GM19395 (cell line): ENCODE results near the gene GCNT2.
"Not testable (repeated sequence)": the region's sequence is repeated elsewhere in the genome, so short reads cannot be mapped to it uniquely, and the experiment has no call there.

Experiments
- ATAC-seq: cut with Tn5 transposase; IDR thresholded peaks from one replicate; pipeline ENCODE4 v1.9.1; 2021; ENCODE audit warnings: mild to moderate bottlenecking, moderate library complexity; ENCODE audit not compliant: unreplicated experiment

The GCNT2 gene

DNA sequence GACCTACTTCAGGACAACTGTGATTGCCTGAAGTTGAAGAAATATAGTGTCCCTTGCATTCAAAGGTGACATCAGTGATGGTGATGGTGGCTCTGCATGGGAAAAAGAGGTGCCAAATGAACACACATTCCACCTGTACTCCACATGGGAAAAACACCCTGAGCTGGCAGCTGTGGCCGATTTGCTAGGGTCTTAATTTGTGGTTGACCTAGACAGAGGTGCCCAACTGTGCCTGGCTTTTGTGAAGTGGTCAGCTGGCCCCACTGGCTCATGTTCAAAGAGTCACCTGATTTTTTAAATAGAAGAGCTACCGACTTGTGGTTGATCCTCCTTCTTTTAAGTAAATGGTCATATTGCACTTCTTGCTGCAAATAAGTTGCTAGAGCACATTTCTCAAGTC, 7.6 kb upstream of the GCNT2 start:
- ATAC-seq: no peak

DNA sequence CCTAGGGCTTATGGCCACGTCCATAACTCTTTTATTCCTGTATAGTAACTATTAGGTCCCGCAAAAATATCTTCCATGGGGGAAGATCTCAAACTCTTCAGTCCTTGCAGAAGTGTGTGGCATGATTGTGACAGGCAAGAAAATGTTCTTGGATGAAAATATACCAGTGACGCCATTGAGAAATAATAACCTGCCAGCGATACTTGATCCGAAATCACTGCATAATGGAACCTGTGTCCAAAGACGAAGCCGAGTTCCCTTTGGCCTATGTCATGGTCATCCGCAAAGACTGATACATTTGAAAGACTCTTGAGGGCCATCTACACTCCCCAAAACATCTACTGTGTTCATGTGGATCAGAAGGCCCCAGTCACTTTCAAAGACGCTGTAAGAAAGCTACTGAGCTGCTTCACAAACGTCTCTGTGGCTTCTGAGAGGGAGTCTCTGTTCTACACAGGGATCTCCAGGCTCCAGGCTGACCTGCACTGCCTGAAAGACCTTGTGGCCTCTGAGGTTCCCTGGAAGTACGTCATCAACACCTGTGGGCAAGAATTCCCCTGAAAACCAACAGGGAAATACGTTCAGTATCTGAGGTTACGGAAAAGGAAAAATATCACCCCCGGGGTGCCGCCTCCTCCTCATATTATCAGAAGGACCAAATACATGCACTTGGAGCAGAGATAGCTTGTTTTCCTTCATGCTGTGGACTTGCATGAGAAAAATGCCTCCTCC, 6.9 kb upstream of the GCNT2 start:
- no peak for ATAC-seq

DNA sequence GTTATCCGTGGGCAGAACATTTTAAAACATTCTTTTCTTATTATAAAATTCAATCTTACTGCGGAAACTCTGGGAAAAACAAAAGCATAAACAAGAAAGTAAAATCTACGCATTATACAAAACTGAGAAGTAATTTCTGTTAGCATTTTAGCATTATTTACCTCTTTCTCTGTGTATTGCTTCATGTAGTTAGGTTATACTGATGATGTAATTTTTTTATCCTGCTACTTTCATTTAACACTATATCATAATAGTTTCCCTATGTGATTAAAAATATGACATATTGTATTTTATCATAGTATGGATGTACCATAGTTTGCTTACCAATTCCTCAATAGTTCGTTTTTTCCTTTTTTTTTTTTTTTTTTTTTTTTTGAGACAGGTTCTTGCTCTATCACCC, 4.2 kb upstream of the GCNT2 start:
- no peak for ATAC-seq

DNA sequence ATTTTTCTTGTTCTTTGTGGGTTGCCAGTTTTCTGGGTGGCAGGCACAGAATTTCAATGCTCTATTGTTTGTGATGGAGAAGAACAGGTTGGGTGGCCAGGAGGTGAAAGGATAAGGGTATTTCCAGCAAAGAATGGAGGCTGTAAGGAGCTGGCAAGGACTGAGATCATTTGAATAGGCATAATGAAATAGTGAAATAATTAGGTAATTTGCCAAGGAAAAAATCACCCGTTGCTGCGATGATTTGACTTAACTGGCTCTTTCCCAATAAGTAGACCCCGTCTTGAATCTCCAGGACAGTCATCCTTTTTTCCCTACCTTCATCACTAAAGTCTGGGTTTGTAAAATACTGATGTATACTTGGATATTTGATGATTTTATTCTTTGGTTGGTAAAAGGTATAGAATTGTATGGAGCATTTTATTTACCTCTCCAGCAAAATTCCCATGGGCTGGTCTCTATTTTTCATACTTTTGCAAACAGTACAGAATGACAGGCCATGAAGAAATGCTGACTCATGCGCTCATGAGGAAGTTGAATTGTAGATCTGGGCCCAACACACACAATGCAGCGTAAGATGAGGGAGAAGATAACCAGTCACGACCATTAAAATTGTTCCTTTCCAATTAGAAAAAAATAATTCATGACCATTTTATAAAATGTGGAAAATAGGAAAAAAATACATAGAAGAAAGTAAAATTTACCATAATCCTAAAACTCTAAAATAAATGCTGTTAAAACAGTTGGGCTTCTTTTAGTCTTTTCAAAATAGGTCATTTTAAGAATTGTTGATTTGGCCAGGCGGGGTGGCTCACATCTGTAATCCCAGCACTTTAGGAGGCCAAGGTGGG, 2.4 kb upstream of the GCNT2 start:
- no peak for ATAC-seq

DNA sequence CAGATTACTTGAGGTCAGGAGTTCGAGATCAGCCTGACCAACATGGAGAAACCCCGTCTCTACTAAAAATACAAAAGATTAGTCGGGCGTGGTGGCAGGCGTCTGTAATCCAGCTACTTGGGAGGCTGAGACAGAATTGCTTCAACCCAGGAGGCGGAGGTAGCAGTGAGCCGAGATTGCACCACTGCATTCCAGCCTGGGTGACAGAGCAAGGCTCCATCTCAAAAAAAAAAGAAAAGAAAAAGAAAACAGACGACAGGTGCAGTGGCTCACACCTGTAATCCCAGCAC, 1.8 kb upstream of the GCNT2 start:
- ATAC-seq: not testable (repeated sequence)

DNA sequence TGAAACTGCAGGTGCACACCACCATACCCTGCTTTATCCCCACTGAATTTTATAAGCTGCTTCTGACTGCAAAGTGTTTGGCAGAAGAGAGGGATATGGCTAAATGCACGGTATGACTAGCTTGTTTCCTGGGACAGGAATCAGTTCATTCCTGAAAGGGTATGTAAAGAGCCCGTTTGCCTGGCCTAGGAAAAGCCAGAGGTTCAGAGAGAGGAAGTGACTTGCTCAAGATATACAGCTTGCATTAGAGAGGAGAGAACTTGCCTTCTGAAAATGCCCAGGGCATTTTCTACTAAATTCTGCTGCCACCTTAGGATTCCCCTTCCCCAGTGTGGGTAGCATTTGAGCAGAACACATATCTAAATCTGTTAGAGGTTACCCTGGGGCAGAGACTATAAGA, 683 bp upstream of the GCNT2 start:
- peak; percentile 24 for ATAC-seq

DNA sequence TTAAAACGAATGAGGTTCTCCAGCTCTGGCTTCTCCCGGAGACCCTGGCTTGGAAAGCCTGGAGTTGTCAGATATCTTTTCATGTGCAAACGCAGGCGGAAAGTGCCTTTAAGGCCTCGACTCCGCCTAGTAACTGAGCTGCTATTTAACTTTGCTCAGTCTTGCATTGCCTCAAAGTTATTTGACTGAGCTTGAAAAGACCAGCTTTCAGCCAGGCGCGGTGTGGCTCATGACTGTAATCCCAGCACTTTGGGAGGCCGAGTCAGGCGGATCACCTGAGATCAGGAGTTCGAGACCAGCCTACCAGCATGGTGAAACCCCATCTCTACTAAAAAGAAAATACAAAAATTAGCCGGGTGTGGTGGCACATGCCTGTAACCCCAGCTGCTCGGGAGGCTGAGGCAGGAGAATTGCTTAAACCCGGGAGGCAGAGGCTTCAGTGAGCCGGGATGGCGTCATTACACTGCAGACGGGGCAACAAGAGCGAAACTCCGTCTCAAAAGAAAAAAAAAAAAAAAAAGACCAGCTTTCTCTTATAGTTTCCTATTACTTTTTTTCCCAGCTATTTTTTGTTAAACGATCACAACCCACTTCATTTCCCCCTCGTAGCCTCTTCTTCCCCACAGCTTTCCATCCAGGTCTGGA, 1.9 kb downstream of the GCNT2 start:
- ATAC-seq: no peak

DNA sequence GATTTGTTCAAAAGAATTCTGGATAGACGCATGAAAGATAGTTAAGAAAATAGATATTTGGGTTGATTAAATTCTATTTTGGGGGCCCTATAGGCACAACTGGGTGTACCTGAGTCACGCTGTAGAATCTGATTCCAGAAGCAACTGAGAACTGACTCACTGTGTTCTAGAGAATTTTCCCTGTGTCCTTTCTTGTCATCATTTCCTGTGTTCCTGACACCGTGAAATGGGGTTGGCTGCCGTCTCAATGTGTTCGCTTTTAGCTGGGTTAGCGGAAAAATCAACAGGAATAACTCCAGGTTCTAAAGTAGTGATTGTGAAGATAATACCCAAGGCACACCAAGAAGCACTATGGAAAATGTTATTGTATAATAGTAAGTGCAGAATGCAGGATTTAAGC, 5.0 kb downstream of the GCNT2 start:
- no peak for ATAC-seq

DNA sequence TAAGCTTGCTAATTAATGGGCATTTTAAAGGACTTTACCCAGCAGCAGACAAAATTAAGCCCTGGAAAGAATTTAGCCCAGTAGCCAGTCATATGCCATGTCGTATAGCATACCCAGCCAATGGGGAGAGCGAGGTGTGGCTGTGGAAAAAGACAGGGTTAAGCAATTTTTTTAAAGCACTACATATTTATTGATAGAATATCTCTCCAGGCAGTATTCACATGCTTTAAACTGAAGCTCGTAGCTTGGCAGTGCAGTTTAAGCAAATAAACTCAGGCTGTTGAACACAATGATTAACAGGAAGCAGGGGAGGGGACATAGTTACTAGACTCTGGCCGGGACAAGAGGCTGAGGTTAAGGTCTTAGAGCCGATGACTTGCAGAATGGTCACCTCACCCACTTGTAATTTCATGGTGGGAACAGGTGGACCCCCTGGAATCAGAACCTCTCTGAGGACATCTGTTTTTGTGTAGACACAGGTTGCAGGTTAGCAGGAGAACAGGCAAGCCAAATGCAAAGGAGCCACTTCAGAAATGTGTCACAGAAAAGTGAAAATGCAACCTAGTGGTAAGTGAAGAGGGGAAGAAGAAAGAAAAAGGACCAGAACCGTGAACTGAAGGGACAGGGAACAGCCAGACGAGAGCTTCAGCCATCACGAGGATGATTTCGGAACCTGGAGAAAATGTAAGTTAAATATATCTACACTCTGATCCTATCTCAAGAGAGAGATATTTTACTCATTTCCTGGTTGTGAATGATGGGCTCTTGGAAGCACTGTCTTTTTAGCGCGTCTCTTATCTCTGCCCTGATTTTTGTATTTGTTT, 7.2 kb downstream of the GCNT2 start:
- ATAC-seq: peak; percentile 63

DNA sequence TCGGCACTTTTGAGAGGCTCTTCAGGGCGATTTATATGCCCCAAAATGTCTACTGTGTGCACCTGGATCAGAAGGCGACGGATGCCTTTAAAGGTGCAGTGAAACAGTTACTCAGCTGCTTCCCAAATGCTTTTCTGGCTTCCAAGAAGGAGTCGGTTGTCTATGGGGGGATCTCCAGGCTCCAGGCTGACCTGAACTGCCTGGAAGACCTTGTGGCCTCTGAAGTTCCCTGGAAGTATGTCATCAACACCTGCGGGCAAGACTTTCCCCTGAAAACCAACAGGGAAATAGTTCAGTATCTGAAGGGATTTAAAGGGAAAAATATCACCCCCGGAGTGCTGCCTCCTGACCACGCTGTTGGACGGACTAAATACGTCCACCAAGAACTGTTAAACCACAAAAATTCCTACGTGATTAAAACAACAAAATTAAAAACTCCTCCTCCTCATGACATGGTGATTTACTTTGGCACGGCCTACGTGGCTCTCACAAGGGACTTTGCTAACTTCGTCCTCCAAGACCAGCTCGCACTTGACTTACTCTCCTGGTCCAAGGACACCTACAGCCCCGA, 8.2 kb downstream of the GCNT2 start:
- ATAC-seq: no peak

DNA sequence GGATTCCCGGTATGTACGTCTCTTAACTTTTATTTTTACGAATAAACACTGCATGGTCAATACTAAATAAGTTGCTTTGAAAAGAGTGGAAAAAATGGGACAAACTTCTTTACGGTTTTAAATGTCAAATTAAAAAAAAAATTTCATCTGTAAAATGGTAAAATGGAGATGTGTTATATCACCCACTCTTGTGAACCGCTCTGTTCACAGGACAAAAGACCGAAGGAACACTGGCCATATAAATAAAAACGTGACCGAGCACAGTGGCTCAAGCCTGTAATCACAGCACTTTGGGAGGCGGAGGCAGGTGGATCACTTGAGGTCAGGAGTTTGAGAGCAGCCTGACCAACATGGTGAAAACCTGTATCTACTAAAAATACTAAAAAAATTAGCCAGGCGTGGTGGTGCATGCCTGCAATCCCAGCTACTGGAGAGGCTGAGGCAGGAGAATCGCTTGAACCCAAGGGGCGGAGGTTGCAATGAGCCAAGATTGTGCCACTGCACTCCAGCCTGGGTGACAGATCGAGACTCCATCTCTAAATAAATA, 8.8 kb downstream of the GCNT2 start:
- ATAC-seq: not testable (repeated sequence)

DNA sequence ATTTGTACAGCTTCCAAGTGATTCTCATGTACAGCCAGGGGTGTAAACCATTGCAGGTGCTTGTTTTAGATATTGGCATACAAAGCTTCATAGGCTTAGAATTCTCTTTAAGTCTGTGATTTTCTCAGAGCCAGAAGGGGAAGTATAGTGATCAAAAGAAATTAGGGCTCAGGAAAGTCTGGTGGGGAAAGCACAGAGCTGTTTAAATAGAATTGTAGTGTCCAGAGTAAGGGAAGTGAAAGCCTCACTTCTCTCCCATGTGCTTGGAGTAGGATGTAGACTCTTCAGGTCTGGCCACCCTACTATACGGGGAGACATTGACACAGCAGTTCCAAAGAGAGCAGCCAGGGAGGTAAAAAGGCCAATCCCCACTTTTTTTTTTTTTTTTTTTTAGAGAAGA, 10.4 kb downstream of the GCNT2 start:
- ATAC-seq: no peak

DNA sequence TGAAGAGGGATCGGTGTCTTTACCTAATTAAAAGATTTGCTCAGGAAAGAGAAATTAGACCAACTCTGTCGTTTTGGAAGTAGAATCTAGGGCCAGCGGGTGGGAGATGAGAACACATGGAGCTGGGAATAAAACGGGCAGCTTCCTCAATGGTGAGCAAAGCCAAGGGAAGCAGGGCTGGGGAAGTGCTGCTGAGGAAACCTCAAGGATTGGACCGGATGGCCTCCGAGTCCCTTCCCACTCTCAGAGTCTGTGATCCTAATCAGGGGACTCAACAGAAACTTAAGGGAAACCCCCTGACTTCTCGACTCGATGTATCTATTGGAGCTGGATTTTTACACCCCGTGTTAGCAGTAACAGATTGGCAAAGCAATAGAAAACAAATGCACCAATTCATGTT, 10.8 kb downstream of the GCNT2 start:
- no peak for ATAC-seq

DNA sequence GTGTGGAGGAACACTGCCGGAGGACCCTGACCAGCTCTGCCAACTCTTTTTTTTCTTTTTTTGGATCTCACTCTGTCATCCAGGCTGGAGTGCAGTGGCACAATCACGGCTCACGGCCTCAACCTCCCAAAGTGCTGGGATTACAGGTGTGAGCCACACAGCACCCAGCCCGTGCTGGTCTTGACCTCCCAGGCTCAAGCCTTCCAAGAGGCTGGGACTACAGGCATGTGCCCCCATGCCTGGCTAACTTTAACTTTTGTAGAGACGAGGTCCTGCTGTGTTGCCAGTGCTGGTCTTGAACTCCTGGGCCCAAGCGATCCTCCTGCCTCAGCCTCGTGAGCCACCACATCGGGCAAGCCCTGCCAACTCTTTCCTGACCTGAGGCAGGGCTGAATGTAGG, 11.2 kb downstream of the GCNT2 start:
- no peak for ATAC-seq

DNA sequence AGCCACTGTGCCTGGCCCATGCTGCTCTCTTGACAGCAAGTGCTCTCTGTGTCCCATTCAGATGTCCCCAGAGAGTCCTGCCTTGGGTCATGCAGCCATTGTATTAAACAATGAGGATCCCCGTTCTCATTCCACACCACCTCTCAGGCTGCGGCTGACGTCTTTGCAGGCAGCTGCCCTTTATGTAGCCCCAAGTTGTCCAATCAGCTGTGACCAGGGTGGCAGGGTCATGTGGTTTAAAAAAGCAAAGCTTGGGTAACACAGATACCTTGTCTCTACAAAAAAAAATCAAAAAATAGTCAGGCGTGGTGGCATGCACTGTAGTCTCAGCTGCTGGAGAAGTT, 13.2 kb downstream of the GCNT2 start:
- peak; percentile 9 for ATAC-seq

DNA sequence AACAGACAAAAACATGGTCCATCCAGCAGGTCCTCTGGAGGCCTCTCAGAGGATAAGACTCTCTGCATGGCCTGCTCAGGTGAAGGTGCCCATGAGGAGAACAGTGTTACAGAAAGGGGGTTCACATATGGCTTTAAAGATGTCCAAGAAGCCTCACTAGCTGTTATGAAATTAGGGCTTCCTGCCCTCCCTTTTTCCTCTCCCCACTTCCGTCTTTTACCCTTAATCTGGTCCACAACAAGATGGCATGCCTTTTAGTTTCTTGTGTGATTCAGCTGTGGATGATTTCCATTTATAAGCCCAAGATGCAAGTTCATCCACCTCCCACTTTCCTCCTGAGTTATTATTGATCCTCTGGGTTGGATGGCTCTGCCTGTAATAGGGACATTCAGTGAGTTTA, 14.0 kb downstream of the GCNT2 start:
- no peak for ATAC-seq

DNA sequence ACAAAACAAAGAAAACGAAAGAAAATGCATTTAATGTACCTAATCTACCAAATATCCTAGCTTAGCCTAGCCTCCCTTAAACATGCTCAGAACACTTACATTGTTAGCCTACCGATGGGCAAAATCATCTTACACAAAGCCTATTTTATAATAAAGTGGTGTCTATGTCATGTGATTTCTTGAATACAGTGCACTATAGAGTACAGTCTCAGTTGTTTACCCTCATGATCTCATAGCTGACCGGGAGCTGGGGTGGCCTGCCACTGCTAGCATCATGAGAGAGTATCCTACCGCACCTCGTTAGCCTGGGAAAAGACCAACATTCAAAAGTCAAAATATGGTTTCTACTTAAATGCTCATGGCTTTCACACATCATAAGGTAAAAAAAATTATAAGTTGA, 16.6 kb downstream of the GCNT2 start:
- no peak for ATAC-seq

DNA sequence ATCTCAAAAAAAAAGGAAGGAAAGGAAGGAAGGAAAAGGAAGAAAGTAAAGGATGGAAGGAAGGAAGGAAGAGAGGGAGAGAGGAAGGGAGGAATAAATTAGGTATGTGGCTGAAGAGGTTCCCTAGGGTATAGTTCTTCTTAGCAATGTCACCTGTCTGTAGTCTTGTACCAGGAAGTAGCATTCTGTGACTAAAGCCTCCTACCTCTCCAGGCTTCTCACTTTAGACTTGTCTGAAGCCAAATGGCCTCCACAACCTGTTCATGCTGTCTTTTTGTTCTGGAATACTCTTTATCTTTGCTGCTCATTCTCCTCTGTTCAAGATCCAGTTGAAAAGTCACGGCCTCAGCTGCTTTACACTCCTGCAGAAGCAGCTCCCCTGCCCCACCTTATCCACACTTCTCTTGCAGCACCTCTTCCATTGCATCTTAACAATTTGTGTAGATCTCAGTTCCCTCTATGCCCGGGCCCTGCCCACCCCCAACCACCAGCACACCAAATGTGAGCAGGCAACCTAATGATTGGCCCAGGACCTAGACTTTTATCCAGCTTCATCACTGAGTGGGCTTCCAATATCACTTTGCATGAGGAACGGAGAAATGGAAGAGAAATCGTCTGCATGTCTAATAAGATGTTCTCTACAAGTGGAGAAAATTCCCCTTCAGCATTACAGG, 19.1 kb downstream of the GCNT2 start:
- no peak for ATAC-seq

DNA sequence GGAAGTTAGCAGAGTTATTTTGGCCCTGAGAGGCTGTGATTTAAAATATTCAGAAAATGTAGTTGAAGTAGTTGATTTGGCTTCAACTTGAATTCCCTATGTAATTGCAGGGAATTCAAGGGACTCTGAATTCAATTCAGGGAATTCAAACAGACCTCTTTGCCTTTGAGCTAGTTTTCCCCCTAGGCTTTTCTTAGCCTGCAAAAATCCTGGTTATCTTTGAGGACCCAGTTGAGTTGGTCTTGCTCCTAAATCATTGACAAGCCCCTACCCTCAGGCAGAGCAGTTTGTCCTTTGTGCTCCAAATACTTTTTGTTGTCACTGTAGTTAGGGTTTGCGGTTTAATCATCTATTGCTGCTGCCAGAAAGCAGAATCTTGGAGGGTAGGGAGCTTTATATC, 20.4 kb downstream of the GCNT2 start:
- no peak for ATAC-seq

DNA sequence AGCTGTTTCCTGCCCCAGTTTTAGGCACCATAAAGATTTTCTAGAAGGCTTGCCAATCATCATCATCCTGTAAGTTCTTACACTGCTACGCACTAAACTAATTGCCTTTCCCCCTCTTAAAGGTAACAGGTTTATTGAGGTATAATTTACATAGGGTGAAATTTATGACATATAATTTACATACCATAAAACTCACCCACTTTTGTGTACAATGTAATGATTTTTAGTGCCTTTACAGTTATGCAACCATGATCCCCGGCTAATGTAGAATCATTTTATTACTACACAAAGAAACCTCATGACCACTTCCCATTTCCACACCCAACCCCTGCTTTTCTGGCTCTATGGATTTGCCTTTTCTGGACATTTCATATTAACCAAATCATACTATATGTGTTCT, 21.1 kb downstream of the GCNT2 start:
- ATAC-seq: no peak
